CD4-positive, alpha-beta memory T cell (primary cell): ENCODE data around the gene SPATA12. TPM values are rescaled to one million over a fixed set of nuclear protein-coding genes. Genes with fewer than 3 reads are reported as not detected.

ENCODE experiments used
- CTCF ChIA-PET: fragments of 350-600 bp; sonication (Branson Sonifier 250); formaldehyde crosslinking; loops from one replicate; lab custom pipeline; 2021; ENCODE audit warnings: inconsistent platforms; ENCODE audit not compliant: partially characterized antibody; lab: Charles Lee
- POLR2A ChIA-PET: fragments of 350-600 bp; sonication (Branson Sonifier 250); formaldehyde crosslinking; loops from one replicate; lab custom pipeline; 2021; ENCODE audit not compliant: partially characterized antibody; lab: Charles Lee
- DNase-seq, 5 donors: peaks; one replicate each; pipeline versions ENCODE4 v3.0.0 to v3.0.0-alpha.2; 2020 to 2022; ENCODE audit warnings: mixed read lengths in 1 of 5
- H3K27ac ChIP-seq: one replicate; pipeline ENCODE4 v1.7.0; 2013; ENCODE audit warnings: low read depth, low read length
- H3K27me3 ChIP-seq: 2 replicates; pipeline ENCODE4 v1.7.0; 2013; ENCODE audit warnings: mild to moderate bottlenecking, low read length, moderate library complexity; ENCODE audit not compliant: insufficient read depth
- H3K36me3 ChIP-seq: 2 replicates; pipeline ENCODE4 v1.7.0; 2013; ENCODE audit warnings: mild to moderate bottlenecking, low read length, moderate library complexity; ENCODE audit not compliant: insufficient read depth
- H3K4me1 ChIP-seq: 2 replicates; pipeline ENCODE4 v1.7.0; 2013; ENCODE audit warnings: mild to moderate bottlenecking, low read length, moderate library complexity; ENCODE audit not compliant: insufficient read depth
- H3K4me3 ChIP-seq, 2 donors: one replicate each; pipeline ENCODE4 v1.7.0; 2013; ENCODE audit warnings: low read length in 2 of 2, mild to moderate bottlenecking in 1 of 2
- H3K9me3 ChIP-seq, 2 donors: one replicate each; pipeline ENCODE4 v1.7.0; 2013; ENCODE audit warnings: low read length in 2 of 2, control low read depth in 1 of 2; ENCODE audit not compliant: control insufficient read depth in 1 of 2
- H3K27ac Mint-ChIP-seq, 7 donors: one replicate each; pipeline ENCODE4 v1.8.0; 2020 to 2021; ENCODE audit warnings: mixed read lengths in 7 of 7, mild to moderate bottlenecking in 6 of 7, inconsistent platforms in 3 of 7, moderate library complexity in 3 of 7
- H3K27me3 Mint-ChIP-seq, 2 donors: one replicate each; pipeline ENCODE4 v1.8.0; 2020 to 2021; ENCODE audit warnings: mixed read lengths in 2 of 2
- H3K36me3 Mint-ChIP-seq, 2 donors: one replicate each; pipeline ENCODE4 v1.8.0; 2020 to 2021; ENCODE audit warnings: mixed read lengths in 2 of 2, inconsistent platforms in 1 of 2, mild to moderate bottlenecking in 1 of 2
- H3K4me1 Mint-ChIP-seq, 4 donors: one replicate each; pipeline ENCODE4 v1.8.0; 2020 to 2021; ENCODE audit warnings: mixed read lengths in 4 of 4, mild to moderate bottlenecking in 1 of 4
- H3K4me3 Mint-ChIP-seq, 8 donors: one replicate each; pipeline ENCODE4 v1.8.0; 2020 to 2021; ENCODE audit warnings: mixed read lengths in 8 of 8, mild to moderate bottlenecking in 7 of 8, moderate library complexity in 6 of 8, inconsistent platforms in 3 of 8
- H3K9me3 Mint-ChIP-seq, 8 donors: one replicate each; pipeline ENCODE4 v1.8.0; 2020 to 2021; ENCODE audit warnings: mixed read lengths in 8 of 8, mild to moderate bottlenecking in 5 of 8, inconsistent platforms in 3 of 8, moderate library complexity in 1 of 8
- intact Hi-C: fragments of 100-400 bp; cut with micrococcal nuclease; formaldehyde crosslinking; loops from one replicate; pipeline ENCODE4 v1.15.1; 2023
- polyA plus RNA-seq, 2 donors: library from polyadenylated mRNA; unstranded; fragments of 300-500 nt; fragmentation: Illumina TruSeq; gene quantifications; one replicate each; pipeline ENCODE4 v1.2.3, GENCODE V29; 2021
- total RNA-seq, 2 experiments: library from RNA; stranded (reverse); gene quantifications; one replicate each; pipeline ENCODE4 v1.2.3, GENCODE V29; 2021

Gene SPATA12
- total and polyA plus RNA-seq, 4 experiments from 2014 or later: not detected

GRCh38 chr3:57089043-57089442, 28.6 kb downstream of the SPATA12 start:
- no peaks in the 10 kb centered on the region for H3K27me3 ChIP-seq
- Mint-ChIP-seq H3K36me3 (no peaks in the 10 kb centered on the region), H3K9me3 (no peaks in the 10 kb centered on the region), H3K4me1 (no peaks in the 10 kb centered on the region), H3K27ac (no peak overlapping the region), H3K27me3 (peaks cover 0 to 4% of the 10 kb centered on the region in 2 donors), H3K4me3 (no peak overlapping the region)
- intact Hi-C loops: no loop called here
- H3K4me1 ChIP-seq: no peaks in the 10 kb centered on the region
- no peak overlapping the region for H3K4me3 ChIP-seq
- H3K27ac ChIP-seq: no peak overlapping the region
- DNase-seq: no peak
- CTCF ChIA-PET: no interaction called here
- POLR2A ChIA-PET: no interaction called here
- H3K9me3 ChIP-seq: no peaks in the 10 kb centered on the region
- H3K36me3 ChIP-seq: no peaks in the 10 kb centered on the region

GRCh38 chr3:57091521-57092273, 31.2 kb downstream of the SPATA12 start:
- Mint-ChIP-seq H3K27me3 (peaks cover 0 to 4% of the 10 kb centered on the region in 2 donors), H3K9me3 (no peaks in the 10 kb centered on the region), H3K4me1 (no peaks in the 10 kb centered on the region), H3K4me3 (no peak overlapping the region), H3K27ac (no peak overlapping the region), H3K36me3 (no peaks in the 10 kb centered on the region)
- DNase-seq: no peak
- intact Hi-C loops: no loop called here
- ChIA-PET CTCF (interaction anchor here (1.0 to 2.1 kb wide), 2 partner anchors 9 to 96 kb away, joined by 4 to 15 read pairs; no protein-coding TSS in a partner anchor), POLR2A (no interaction called here)
- no peaks in the 10 kb centered on the region for H3K36me3 ChIP-seq
- no peaks in the 10 kb centered on the region for H3K4me1 ChIP-seq
- H3K27me3 ChIP-seq: no peaks in the 10 kb centered on the region
- H3K9me3 ChIP-seq: no peaks in the 10 kb centered on the region
- H3K4me3 ChIP-seq: no peak overlapping the region
- H3K27ac ChIP-seq: no peak overlapping the region

GRCh38 chr3:57093489-57093888, 33.0 kb downstream of the SPATA12 start:
- H3K36me3 ChIP-seq: no peaks in the 10 kb centered on the region
- DNase-seq: no peak
- H3K27me3 ChIP-seq: no peaks in the 10 kb centered on the region
- intact Hi-C loops: no loop called here
- Mint-ChIP-seq H3K36me3 (no peaks in the 10 kb centered on the region), H3K4me1 (no peaks in the 10 kb centered on the region), H3K27ac (no peak overlapping the region), H3K4me3 (no peak overlapping the region), H3K9me3 (no peaks in the 10 kb centered on the region), H3K27me3 (peaks cover 0 to 4% of the 10 kb centered on the region in 2 donors)
- no peak overlapping the region for H3K4me3 ChIP-seq
- ChIA-PET POLR2A (no interaction called here), CTCF (interaction anchor here (1.6 kb wide), 1 partner anchor 10 kb away, joined by 5 read pairs; no protein-coding TSS in a partner anchor)
- no peak overlapping the region for H3K27ac ChIP-seq
- no peaks in the 10 kb centered on the region for H3K4me1 ChIP-seq
- no peaks in the 10 kb centered on the region for H3K9me3 ChIP-seq

- Mint-ChIP-seq H3K4me3 (no peak overlapping the region), H3K9me3 (no peaks in the 10 kb centered on the region), H3K4me1 (no peaks in the 10 kb centered on the region), H3K27me3 (peaks cover 0 to 3% of the 10 kb centered on the region in 2 donors), H3K27ac (no peak overlapping the region), H3K36me3 (no peaks in the 10 kb centered on the region)
- H3K27ac ChIP-seq: no peak overlapping the region
- H3K4me1 ChIP-seq: no peaks in the 10 kb centered on the region
- H3K9me3 ChIP-seq: no peaks in the 10 kb centered on the region
- no peak for DNase-seq
- no peaks in the 10 kb centered on the region for H3K27me3 ChIP-seq
- intact Hi-C loops: no loop called here
- H3K4me3 ChIP-seq: no peak overlapping the region
- H3K36me3 ChIP-seq: no peaks in the 10 kb centered on the region
- ChIA-PET CTCF (interaction anchor here (1.6 kb wide), 1 partner anchor 10 kb away, joined by 5 read pairs; no protein-coding TSS in a partner anchor), POLR2A (no interaction called here)
Observed at GRCh38 chr3:57093971-57094535, 33.6 kb downstream of the SPATA12 start.

- no peak overlapping the region for H3K27ac Mint-ChIP-seq
- H3K4me1 ChIP-seq: no peaks in the 10 kb centered on the region
- no peak overlapping the region for H3K4me3 ChIP-seq
- no peaks in the 10 kb centered on the region for H3K27me3 ChIP-seq
- DNase-seq: no peak
- H3K9me3 Mint-ChIP-seq: no peaks in the 10 kb centered on the region
- no peaks in the 10 kb centered on the region for H3K9me3 ChIP-seq
- H3K36me3 ChIP-seq: no peaks in the 10 kb centered on the region
- no peak overlapping the region for H3K27ac ChIP-seq
- intact Hi-C loops: no loop called here
- peaks cover 0 to 2% of the 10 kb centered on the region in 2 donors for H3K27me3 Mint-ChIP-seq
- no peak overlapping the region for H3K4me3 Mint-ChIP-seq
- ChIA-PET POLR2A (no interaction called here), CTCF (interaction anchor here (1.6 kb wide), 1 partner anchor 9 kb away, joined by 5 read pairs; no protein-coding TSS in a partner anchor)
- no peaks in the 10 kb centered on the region for H3K4me1 Mint-ChIP-seq
- H3K36me3 Mint-ChIP-seq: no peaks in the 10 kb centered on the region
Observed at GRCh38 chr3:57094575-57094974, 34.1 kb downstream of the SPATA12 start.

GRCh38 chr3:57095363-57095762, 34.9 kb downstream of the SPATA12 start:
- no peak for DNase-seq
- H3K27me3 Mint-ChIP-seq: peaks cover 0 to 1% of the 10 kb centered on the region in 2 donors
- no peak overlapping the region for H3K4me3 Mint-ChIP-seq
- H3K4me1 Mint-ChIP-seq: peaks cover 0 to 3% (median 1%) of the 10 kb centered on the region in 4 donors
- ChIA-PET CTCF (interaction anchor here (1.3 to 2.2 kb wide), 2 partner anchors 8 to 10 kb away, joined by 4 to 6 read pairs; no protein-coding TSS in a partner anchor), POLR2A (no interaction called here)
- Histone ChIP-seq H3K36me3 (no peaks in the 10 kb centered on the region), H3K27ac (no peak overlapping the region), H3K27me3 (no peaks in the 10 kb centered on the region), H3K4me3 (no peak overlapping the region), H3K9me3 (no peaks in the 10 kb centered on the region), H3K4me1 (no peaks in the 10 kb centered on the region)
- H3K27ac Mint-ChIP-seq: no peak overlapping the region
- intact Hi-C loops: no loop called here
- H3K9me3 Mint-ChIP-seq: no peaks in the 10 kb centered on the region
- no peaks in the 10 kb centered on the region for H3K36me3 Mint-ChIP-seq

GRCh38 chr3:57097536-57097935, 37.1 kb downstream of the SPATA12 start:
- Mint-ChIP-seq H3K9me3 (peaks cover 0 to 2% (median 0%) of the 10 kb centered on the region in 8 donors), H3K27me3 (peaks cover 0 to 1% of the 10 kb centered on the region in 2 donors), H3K36me3 (no peaks in the 10 kb centered on the region), H3K4me1 (peaks cover 0 to 3% (median 1%) of the 10 kb centered on the region in 4 donors), H3K27ac (no peak overlapping the region), H3K4me3 (no peak overlapping the region)
- POLR2A ChIA-PET: no interaction called here
- Histone ChIP-seq H3K27ac (no peak overlapping the region), H3K27me3 (no peaks in the 10 kb centered on the region), H3K4me1 (no peaks in the 10 kb centered on the region), H3K9me3 (no peaks in the 10 kb centered on the region), H3K36me3 (no peaks in the 10 kb centered on the region), H3K4me3 (no peak overlapping the region)
- no peak for DNase-seq
- intact Hi-C loops: no loop called here
- CTCF ChIA-PET: interaction anchor here (0.7 to 2.2 kb wide), 2 partner anchors 10 to 465 kb away, joined by 3 to 6 read pairs; no protein-coding TSS in a partner anchor
